Liver (tissue), 9 donors: ENCODE results near the gene TFCP2. TPM values are rescaled to one million over a fixed set of nuclear protein-coding genes. Genes with fewer than 3 reads are reported as not detected.

Experiments
- DNase-seq: peaks from one replicate; pipeline ENCODE4 v3.0.0-alpha.2; 2017; ENCODE audit warnings: low spot score
- H3K27ac ChIP-seq, 2 donors: one replicate each; pipeline ENCODE4 v1.7.0; 2013; ENCODE audit warnings: inconsistent platforms in 2 of 2, low read length in 2 of 2, control low read depth in 1 of 2, low read depth in 1 of 2, mild to moderate bottlenecking in 1 of 2
- H3K27me3 ChIP-seq, 4 donors: one replicate each; pipeline versions ENCODE4 v1.6.1 to v1.7.0; 2013; ENCODE audit warnings: low read length in 3 of 4, inconsistent platforms in 1 of 4, mild to moderate bottlenecking in 1 of 4, moderate library complexity in 1 of 4; ENCODE audit not compliant: control insufficient read depth in 4 of 4, insufficient read depth in 4 of 4
- H3K36me3 ChIP-seq, 4 donors: one replicate each; pipeline versions ENCODE4 v1.6.1 to v1.7.0; 2013; ENCODE audit warnings: low read length in 3 of 4, mild to moderate bottlenecking in 3 of 4, low read depth in 1 of 4, moderate library complexity in 1 of 4; ENCODE audit not compliant: control insufficient read depth in 4 of 4, insufficient read depth in 3 of 4
- H3K4me1 ChIP-seq, 4 donors: one replicate each; pipeline versions ENCODE4 v1.6.1 to v1.7.0; 2013; ENCODE audit warnings: low read length in 3 of 4, mild to moderate bottlenecking in 3 of 4, moderate library complexity in 1 of 4; ENCODE audit not compliant: control insufficient read depth in 4 of 4, insufficient read depth in 4 of 4
- H3K4me3 ChIP-seq, 3 donors: one replicate each; pipeline versions ENCODE4 v1.6.1 to v1.7.0; 2013; ENCODE audit warnings: low read length in 3 of 3, control low read depth in 1 of 3, low read depth in 1 of 3, mild to moderate bottlenecking in 1 of 3
- H3K9ac ChIP-seq, 2 donors: one replicate each; pipeline ENCODE4 v1.7.0; 2013; ENCODE audit warnings: low read length in 2 of 2, mild to moderate bottlenecking in 2 of 2, moderate library complexity in 2 of 2, control low read depth in 1 of 2, low read depth in 1 of 2
- H3K9me3 ChIP-seq, 4 donors: one replicate each; pipeline versions ENCODE4 v1.6.1 to v1.7.0; 2013; ENCODE audit warnings: low read length in 3 of 4; ENCODE audit not compliant: control insufficient read depth in 4 of 4
- ATF3 ChIP-seq: IDR thresholded peaks from 2 replicates; pipeline ENCODE4 v1.6.1; 2016; ENCODE audit warnings: antibody characterized with exemption
- CTCF ChIP-seq: fragments of 150-350 bp; IDR thresholded peaks from 2 replicates; pipeline ENCODE4 v1.5.1; 2017; ENCODE audit warnings: improper control_type of control experiment, low read depth, low read length; ENCODE audit not compliant: missing input control
- EGR1 ChIP-seq, 2 donors: IDR thresholded peaks; 2 replicates each; pipeline ENCODE4 v1.6.1; 2016 to 2018; ENCODE audit warnings: antibody characterized with exemption in 2 of 2, low read depth in 2 of 2
- FOXA1 ChIP-seq: IDR thresholded peaks from 2 replicates; pipeline ENCODE4 v1.6.1; 2016; ENCODE audit warnings: antibody characterized with exemption
- FOXA2 ChIP-seq: IDR thresholded peaks from 2 replicates; pipeline ENCODE4 v1.6.1; 2016; ENCODE audit warnings: antibody characterized with exemption
- GABPA ChIP-seq, 2 donors: IDR thresholded peaks in 1 of 2; conservative IDR thresholded peaks in 1 of 2; 2 replicates each; pipeline ENCODE4 v1.6.1; 2016; ENCODE audit warnings: antibody characterized with exemption in 2 of 2, mild to moderate bottlenecking in 1 of 2, moderate library complexity in 1 of 2
- HNF4A ChIP-seq, 2 donors: conservative IDR thresholded peaks; 2 replicates each; pipeline ENCODE4 v1.6.1; 2016; ENCODE audit warnings: antibody characterized with exemption in 2 of 2, mild to moderate bottlenecking in 2 of 2
- MAX ChIP-seq: IDR thresholded peaks from 2 replicates; pipeline ENCODE4 v1.6.1; 2016; ENCODE audit warnings: antibody characterized with exemption
- RAD21 ChIP-seq, 2 donors: IDR thresholded peaks; 2 replicates each; pipeline ENCODE4 v1.6.1; 2016; ENCODE audit warnings: antibody characterized with exemption in 2 of 2, mild to moderate bottlenecking in 2 of 2
- REST ChIP-seq: IDR thresholded peaks from 2 replicates; pipeline ENCODE4 v1.6.1; 2016; ENCODE audit warnings: antibody characterized with exemption, mild to moderate bottlenecking
- RXRA ChIP-seq, 2 donors: IDR thresholded peaks; 2 replicates each; pipeline ENCODE4 v1.6.1; 2017 to 2018; ENCODE audit warnings: antibody characterized with exemption in 2 of 2, mild to moderate bottlenecking in 1 of 2
- TAF1 ChIP-seq: conservative IDR thresholded peaks from 2 replicates; pipeline ENCODE4 v1.6.1; 2016; ENCODE audit warnings: antibody characterized with exemption, mild to moderate bottlenecking
- YY1 ChIP-seq: IDR thresholded peaks from 2 replicates; pipeline ENCODE4 v1.6.1; 2016; ENCODE audit warnings: antibody characterized with exemption, mild to moderate bottlenecking
- ZBTB33 ChIP-seq: IDR thresholded peaks from 2 replicates; pipeline ENCODE4 v1.6.1; 2016; ENCODE audit warnings: antibody characterized with exemption
- WGBS: extraction: QIAGEN DNeasy Blood & Tissue Kit; methylation state at CpG from one replicate; pipeline ENCODE4 v1.1.7; 2013; 5-methylcytosine and 5-hydroxymethylcytosine counted together
- polyA plus RNA-seq, 2 donors: library from polyadenylated mRNA; stranded (reverse) in 1 of 2; unstranded in 1 of 2; fragments of 200-250 nt in 1 of 2; fragments of >200 nt in 1 of 2; fragmentation: Nextera tagmentation in 1 of 2; extraction: Ambion mirVana in 1 of 2; gene quantifications; one replicate each; pipeline versions ENCODE4 v1.2.1 to v1.2.3, GENCODE V29; 2013 to 2015
- total RNA-seq, 2 donors: library from RNA; depleted of rRNA; stranded (reverse); fragments of >200 nt; gene quantifications; one replicate each; pipeline ENCODE4 v1.2.3, GENCODE V29; 2014
- donor health status: healthy.
- donor health status: healthy.
- donor health status: healthy.
- donor health status: healthy.
- donor health status: healthy.

The TFCP2 gene
- total and polyA plus RNA-seq, 4 donors: 1.6 to 8.6 (median 5.1) TPM

- no peak overlapping the region for H3K27ac ChIP-seq
- TF ChIP-seq YY1: no peak
- no peak for TF ChIP-seq GABPA (IDR thresholded peaks at IDR 0.05 in 1 of 2, conservative IDR thresholded peaks at IDR 0.05 in 1 of 2)
- TF ChIP-seq REST: no peak
- no peak for TF ChIP-seq TAF1
- no peak for TF ChIP-seq FOXA1
- no peak for TF ChIP-seq RXRA (IDR thresholded peaks at IDR 0.05)
- no peak for TF ChIP-seq ATF3
- TF ChIP-seq FOXA2: no peak
- no peak for TF ChIP-seq HNF4A (conservative IDR thresholded peaks at IDR 0.05)
- TF ChIP-seq ZBTB33: no peak
- no peak for TF ChIP-seq EGR1 (IDR thresholded peaks at IDR 0.05; ENCODE audit: low read depth in 2 of 2)
- TF ChIP-seq RAD21 (IDR thresholded peaks at IDR 0.05): no peak
- no peaks in the 10 kb centered on the region for H3K9me3 ChIP-seq
- WGBS: 97% methylated on average over 1 of the region's 1 CpG
- no peaks in the 10 kb centered on the region for H3K4me1 ChIP-seq
- DNase-seq: no peak
- H3K27me3 ChIP-seq: no peaks in the 10 kb centered on the region
- H3K4me3 ChIP-seq: no peak overlapping the region
- H3K36me3 ChIP-seq: peaks cover 13 to 56% (median 50%) of the 10 kb centered on the region in 4 donors
- no peak overlapping the region for H3K9ac ChIP-seq
Observed at GRCh38 chr12:51098611-51099010, 74.3 kb downstream of the TFCP2 start.

GRCh38 chr12:51090705-51091229 lies 82.2 kb downstream of the TFCP2 start:
- H3K9ac ChIP-seq: no peak overlapping the region
- no peaks in the 10 kb centered on the region for H3K9me3 ChIP-seq
- peaks cover 10 to 17% (median 16%) of the 10 kb centered on the region in 4 donors for H3K36me3 ChIP-seq
- no peaks in the 10 kb centered on the region for H3K27me3 ChIP-seq
- no peaks in the 10 kb centered on the region for H3K4me1 ChIP-seq
- no peak for TF ChIP-seq CTCF
- TF ChIP-seq MAX: no peak
- DNase-seq: no peak
- no peak overlapping the region for H3K27ac ChIP-seq
- H3K4me3 ChIP-seq: no peak overlapping the region
- 94% methylated on average over 10 of the region's 10 CpGs for WGBS
